HepG2 (cell line): ENCODE data around the gene CABP4. TPM values are rescaled to one million over a fixed set of nuclear protein-coding genes. Genes with fewer than 3 reads are reported as not detected.

Experiments
- ATAD3A ChIP-seq: sonication (generic); formaldehyde crosslinking; IDR thresholded peaks from 2 replicates; pipeline ENCODE4 v1.4.0; 2020; ENCODE audit warnings: missing genetic modification reagents
- FOSL2 ChIP-seq: sonication (generic); formaldehyde crosslinking; IDR thresholded peaks from 2 replicates; pipeline ENCODE4 v1.4.0; 2020; ENCODE audit warnings: missing genetic modification reagents
- GABPB1 ChIP-seq: IDR thresholded peaks from 2 replicates; pipeline ENCODE4 v1.6.1; 2016; ENCODE audit warnings: mild to moderate bottlenecking, missing genetic modification reagents, moderate library complexity, missing compliant biosample characterization
- HMGA1 ChIP-seq: sonication (generic); formaldehyde crosslinking; conservative IDR thresholded peaks from 2 replicates; pipeline ENCODE4 v1.4.0; 2020; ENCODE audit warnings: missing genetic modification reagents
- ISL2 ChIP-seq: sonication (generic); formaldehyde crosslinking; IDR thresholded peaks from 2 replicates; pipeline ENCODE4 v1.5.0; 2020; ENCODE audit warnings: missing genetic modification reagents
- KAT7 ChIP-seq: IDR thresholded peaks from 2 replicates; pipeline ENCODE4 v1.6.1; 2018; ENCODE audit warnings: borderline replicate concordance, missing compliant biosample characterization
- KDM2A ChIP-seq: sonication (generic); formaldehyde crosslinking; IDR thresholded peaks from 2 replicates; pipeline ENCODE4 v1.4.0; 2020; ENCODE audit warnings: low read depth, missing genetic modification reagents, borderline replicate concordance
- MEIS2 ChIP-seq: sonication (generic); formaldehyde crosslinking; IDR thresholded peaks from 2 replicates; pipeline ENCODE4 v1.9.0; 2021; ENCODE audit warnings: mild to moderate bottlenecking, missing genetic modification reagents
- MIXL1 ChIP-seq: IDR thresholded peaks from 2 replicates; pipeline ENCODE4 v1.6.1; 2016
- MLLT10 ChIP-seq: sonication (generic); formaldehyde crosslinking; IDR thresholded peaks from 2 replicates; pipeline ENCODE4 v1.4.0; 2020; ENCODE audit warnings: missing genetic modification reagents
- NRL ChIP-seq: sonication (generic); formaldehyde crosslinking; IDR thresholded peaks from 2 replicates; pipeline ENCODE4 v1.5.0; 2020; ENCODE audit warnings: missing genetic modification reagents, mild to moderate bottlenecking, moderate library complexity, borderline replicate concordance
- RFXAP ChIP-seq: sonication (generic); formaldehyde crosslinking; IDR thresholded peaks from 2 replicates; pipeline ENCODE4 v1.4.0; 2020; ENCODE audit warnings: missing genetic modification reagents, borderline replicate concordance
- SATB2 ChIP-seq: sonication (generic); formaldehyde crosslinking; IDR thresholded peaks from 2 replicates; pipeline ENCODE4 v1.5.0; 2020; ENCODE audit warnings: missing genetic modification reagents
- SMAD1 ChIP-seq: sonication (generic); formaldehyde crosslinking; IDR thresholded peaks from 2 replicates; pipeline ENCODE4 v1.4.0; 2020; ENCODE audit warnings: missing genetic modification reagents, low read depth, mild to moderate bottlenecking, borderline replicate concordance
- SOX5 ChIP-seq: IDR thresholded peaks from 2 replicates; pipeline ENCODE4 v1.6.1; 2016; ENCODE audit warnings: borderline replicate concordance
- SP2 ChIP-seq: sonication (generic); formaldehyde crosslinking; IDR thresholded peaks from 2 replicates; pipeline ENCODE4 v1.5.1; 2020; ENCODE audit warnings: mild to moderate bottlenecking, missing genetic modification reagents
- THAP11 ChIP-seq: IDR thresholded peaks from 2 replicates; pipeline ENCODE4 v1.6.1; 2016; ENCODE audit warnings: missing biosample characterization, missing genetic modification reagents
- TOE1 ChIP-seq: sonication (generic); formaldehyde crosslinking; IDR thresholded peaks from 2 replicates; pipeline ENCODE4 v1.4.0; 2020; ENCODE audit warnings: mild to moderate bottlenecking, missing genetic modification reagents
- ZNF138 ChIP-seq: sonication (generic); formaldehyde crosslinking; IDR thresholded peaks from 2 replicates; pipeline ENCODE4 v1.5.0; 2020; ENCODE audit warnings: mild to moderate bottlenecking, low read depth, missing genetic modification reagents
- ZNF274 ChIP-seq: sonication (generic); formaldehyde crosslinking; IDR thresholded peaks from 2 replicates; pipeline ENCODE4 v1.5.1; 2020; ENCODE audit warnings: mild to moderate bottlenecking, missing genetic modification reagents
- ZNF605 ChIP-seq: sonication (generic); formaldehyde crosslinking; IDR thresholded peaks from 2 replicates; pipeline ENCODE4 v1.8.0; 2022; ENCODE audit warnings: mild to moderate bottlenecking, missing genetic modification reagents
- ZNF670 ChIP-seq: sonication (generic); formaldehyde crosslinking; IDR thresholded peaks from 2 replicates; pipeline ENCODE4 v1.8.0; 2022; ENCODE audit warnings: mild to moderate bottlenecking, missing genetic modification reagents, borderline replicate concordance
- ZNF883 ChIP-seq: sonication (generic); formaldehyde crosslinking; IDR thresholded peaks from 2 replicates; pipeline ENCODE4 v1.5.1; 2020; ENCODE audit warnings: mild to moderate bottlenecking, missing genetic modification reagents; ENCODE audit errors: not compliant biosample characterization
- polyA plus RNA-seq, 8 experiments: library from polyadenylated mRNA; depleted of rRNA in 3 of 8; stranded (reverse) in 7 of 8; unstranded in 1 of 8; fragments of >200 nt; fragmentation: Illumina TruSeq in 4 of 8; extraction: Trizol in 4 of 8; gene quantifications; 2 replicates each; pipeline versions ENCODE4 v1.2.1 to v1.2.3, GENCODE V29; 2011 to 2016; ENCODE audit warnings: low read depth in 4 of 8, missing spikeins in 1 of 8, mixed read lengths in 1 of 8; ENCODE audit not compliant: insufficient read depth in 1 of 8
- total RNA-seq, 5 experiments: library from RNA; depleted of rRNA; stranded (reverse); fragments of >200 nt; fragmentation: Illumina TruSeq; extraction: Trizol; gene quantifications; 2 replicates each; pipeline ENCODE4 v1.2.3, GENCODE V29; 2016; ENCODE audit warnings: low read depth in 1 of 5
- TF ChIP-seq, protein P1 (sequence below): sonication (generic); formaldehyde crosslinking; IDR thresholded peaks from 2 replicates; pipeline ENCODE4 v1.4.0; 2020; ENCODE audit warnings: low read depth, missing genetic modification reagents
- TF ChIP-seq, protein P2 (sequence below): sonication (generic); formaldehyde crosslinking; conservative IDR thresholded peaks from 2 replicates; pipeline ENCODE4 v1.5.0; 2020; ENCODE audit warnings: missing genetic modification reagents
- TF ChIP-seq, protein P3 (sequence below): sonication (generic); formaldehyde crosslinking; IDR thresholded peaks from 2 replicates; pipeline ENCODE4 v1.4.0; 2020; ENCODE audit warnings: mild to moderate bottlenecking, missing genetic modification reagents

CABP4 gene
- total and polyA plus RNA-seq, 2 of the 13 experiments (the other 11 are each of a cell fraction or from before 2014, with no cell fraction given), result not detected

DNA sequence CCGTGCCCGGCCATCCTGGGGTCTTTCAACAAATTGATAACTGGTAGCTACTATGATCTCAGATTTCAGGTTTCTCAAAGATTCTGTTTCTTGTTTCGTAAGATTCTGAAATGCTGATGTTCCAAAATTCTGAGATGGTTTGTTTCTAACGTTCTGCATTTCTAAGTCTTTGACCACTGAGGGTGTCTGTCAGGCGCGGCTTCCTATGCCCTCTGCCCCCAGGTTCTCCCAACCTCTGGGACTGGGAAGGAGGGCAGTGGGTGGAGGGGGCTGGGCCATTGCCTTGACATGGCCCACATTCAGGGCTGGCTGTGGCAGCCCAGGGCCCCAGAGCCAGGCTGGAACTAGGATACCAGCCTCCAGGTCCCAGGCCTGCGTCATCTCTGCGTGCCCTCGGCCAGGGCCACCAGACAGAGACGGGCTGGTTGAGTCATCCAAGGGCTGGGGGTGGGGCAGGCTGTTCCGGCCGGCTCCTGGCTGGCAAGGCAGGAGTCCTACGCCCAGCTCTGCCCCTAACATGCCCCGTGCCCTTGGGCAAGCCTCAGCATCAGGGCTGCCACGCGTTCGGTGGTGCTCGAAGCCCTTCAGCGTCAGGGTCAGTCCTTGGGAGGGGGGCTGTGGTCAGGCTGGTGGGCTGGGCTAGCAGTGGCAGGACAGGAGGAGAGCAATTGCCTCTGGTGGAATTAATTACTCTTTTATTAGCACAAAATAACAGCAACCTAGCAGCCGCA lies 8.7 kb downstream of the CABP4 start (continued):
- TF ChIP-seq, protein P1, sequence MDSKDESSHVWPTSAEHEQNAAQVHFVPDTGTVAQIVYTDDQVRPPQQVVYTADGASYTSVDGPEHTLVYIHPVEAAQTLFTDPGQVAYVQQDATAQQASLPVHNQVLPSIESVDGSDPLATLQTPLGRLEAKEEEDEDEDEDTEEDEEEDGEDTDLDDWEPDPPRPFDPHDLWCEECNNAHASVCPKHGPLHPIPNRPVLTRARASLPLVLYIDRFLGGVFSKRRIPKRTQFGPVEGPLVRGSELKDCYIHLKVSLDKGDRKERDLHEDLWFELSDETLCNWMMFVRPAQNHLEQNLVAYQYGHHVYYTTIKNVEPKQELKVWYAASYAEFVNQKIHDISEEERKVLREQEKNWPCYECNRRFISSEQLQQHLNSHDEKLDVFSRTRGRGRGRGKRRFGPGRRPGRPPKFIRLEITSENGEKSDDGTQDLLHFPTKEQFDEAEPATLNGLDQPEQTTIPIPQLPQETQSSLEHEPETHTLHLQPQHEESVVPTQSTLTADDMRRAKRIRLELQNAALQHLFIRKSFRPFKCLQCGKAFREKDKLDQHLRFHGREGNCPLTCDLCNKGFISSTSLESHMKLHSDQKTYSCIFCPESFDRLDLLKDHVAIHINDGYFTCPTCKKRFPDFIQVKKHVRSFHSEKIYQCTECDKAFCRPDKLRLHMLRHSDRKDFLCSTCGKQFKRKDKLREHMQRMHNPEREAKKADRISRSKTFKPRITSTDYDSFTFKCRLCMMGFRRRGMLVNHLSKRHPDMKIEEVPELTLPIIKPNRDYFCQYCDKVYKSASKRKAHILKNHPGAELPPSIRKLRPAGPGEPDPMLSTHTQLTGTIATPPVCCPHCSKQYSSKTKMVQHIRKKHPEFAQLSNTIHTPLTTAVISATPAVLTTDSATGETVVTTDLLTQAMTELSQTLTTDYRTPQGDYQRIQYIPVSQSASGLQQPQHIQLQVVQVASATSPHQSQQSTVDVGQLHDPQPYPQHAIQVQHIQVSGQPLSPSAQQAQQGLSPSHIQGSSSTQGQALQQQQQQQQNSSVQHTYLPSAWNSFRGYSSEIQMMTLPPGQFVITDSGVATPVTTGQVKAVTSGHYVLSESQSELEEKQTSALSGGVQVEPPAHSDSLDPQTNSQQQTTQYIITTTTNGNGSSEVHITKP (CRISPR knock-in tag), result no peak
- TF ChIP-seq ZNF670 (CRISPR knock-in tag) (no peak), MIXL1 (CRISPR knock-in tag) (peak; percentile 7; the same call in 1 of the 2 replicates), KAT7 (CRISPR knock-in tag) (no peak), TOE1 (CRISPR knock-in tag) (no peak), SATB2 (CRISPR knock-in tag) (no peak), MEIS2 (no peak), MLLT10 (CRISPR knock-in tag) (no peak), NRL (peak; percentile 66; the same call in 1 of the 2 replicates), ISL2 (CRISPR knock-in tag) (no peak), SOX5 (CRISPR knock-in tag) (peak; percentile 42; the same call in 1 of the 2 replicates), KDM2A (CRISPR knock-in tag) (peak; percentile 54), SMAD1 (CRISPR knock-in tag) (0 out of 2 replicates have a peak, but pooled peaks have one; percentile 28), ZNF883 (no peak), ZNF138 (CRISPR knock-in tag) (no peak), ZNF605 (CRISPR knock-in tag) (0 out of 2 replicates have a peak, but pooled peaks have one; percentile 19), FOSL2 (CRISPR knock-in tag) (peak; percentile 97), ZNF274 (CRISPR knock-in tag) (peak; percentile 72; the same call in 1 of the 2 replicates), ATAD3A (CRISPR knock-in tag) (no peak), HMGA1 (CRISPR knock-in tag) (no peak), GABPB1 (peak; percentile 72), THAP11 (CRISPR knock-in tag) (peak; percentile 68; the same call in 1 of the 2 replicates), RFXAP (CRISPR knock-in tag) (no peak), SP2 (CRISPR knock-in tag) (no peak)
- TF ChIP-seq, protein P2, sequence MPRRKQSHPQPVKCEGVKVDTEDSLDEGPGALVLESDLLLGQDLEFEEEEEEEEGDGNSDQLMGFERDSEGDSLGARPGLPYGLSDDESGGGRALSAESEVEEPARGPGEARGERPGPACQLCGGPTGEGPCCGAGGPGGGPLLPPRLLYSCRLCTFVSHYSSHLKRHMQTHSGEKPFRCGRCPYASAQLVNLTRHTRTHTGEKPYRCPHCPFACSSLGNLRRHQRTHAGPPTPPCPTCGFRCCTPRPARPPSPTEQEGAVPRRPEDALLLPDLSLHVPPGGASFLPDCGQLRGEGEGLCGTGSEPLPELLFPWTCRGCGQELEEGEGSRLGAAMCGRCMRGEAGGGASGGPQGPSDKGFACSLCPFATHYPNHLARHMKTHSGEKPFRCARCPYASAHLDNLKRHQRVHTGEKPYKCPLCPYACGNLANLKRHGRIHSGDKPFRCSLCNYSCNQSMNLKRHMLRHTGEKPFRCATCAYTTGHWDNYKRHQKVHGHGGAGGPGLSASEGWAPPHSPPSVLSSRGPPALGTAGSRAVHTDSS (CRISPR knock-in tag), result no peak
- TF ChIP-seq, protein P3, sequence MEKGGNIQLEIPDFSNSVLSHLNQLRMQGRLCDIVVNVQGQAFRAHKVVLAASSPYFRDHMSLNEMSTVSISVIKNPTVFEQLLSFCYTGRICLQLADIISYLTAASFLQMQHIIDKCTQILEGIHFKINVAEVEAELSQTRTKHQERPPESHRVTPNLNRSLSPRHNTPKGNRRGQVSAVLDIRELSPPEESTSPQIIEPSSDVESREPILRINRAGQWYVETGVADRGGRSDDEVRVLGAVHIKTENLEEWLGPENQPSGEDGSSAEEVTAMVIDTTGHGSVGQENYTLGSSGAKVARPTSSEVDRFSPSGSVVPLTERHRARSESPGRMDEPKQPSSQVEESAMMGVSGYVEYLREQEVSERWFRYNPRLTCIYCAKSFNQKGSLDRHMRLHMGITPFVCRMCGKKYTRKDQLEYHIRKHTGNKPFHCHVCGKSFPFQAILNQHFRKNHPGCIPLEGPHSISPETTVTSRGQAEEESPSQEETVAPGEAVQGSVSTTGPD (CRISPR knock-in tag), result no peak
